Panc1 (cell line): Measurements from ENCODE around the gene FBXO17.

Source experiments
- CTCF ChIP-seq: fragments of 450-650 bp; IDR thresholded peaks from 2 replicates; pipeline ENCODE4 v1.5.1; 2017; ENCODE audit warnings: mild to moderate bottlenecking
- POLR2AphosphoS5 ChIP-seq: IDR thresholded peaks from 2 replicates; pipeline ENCODE4 v1.6.1; 2012; ENCODE audit warnings: mild to moderate bottlenecking, low read depth, low read length, moderate library complexity

DNA sequence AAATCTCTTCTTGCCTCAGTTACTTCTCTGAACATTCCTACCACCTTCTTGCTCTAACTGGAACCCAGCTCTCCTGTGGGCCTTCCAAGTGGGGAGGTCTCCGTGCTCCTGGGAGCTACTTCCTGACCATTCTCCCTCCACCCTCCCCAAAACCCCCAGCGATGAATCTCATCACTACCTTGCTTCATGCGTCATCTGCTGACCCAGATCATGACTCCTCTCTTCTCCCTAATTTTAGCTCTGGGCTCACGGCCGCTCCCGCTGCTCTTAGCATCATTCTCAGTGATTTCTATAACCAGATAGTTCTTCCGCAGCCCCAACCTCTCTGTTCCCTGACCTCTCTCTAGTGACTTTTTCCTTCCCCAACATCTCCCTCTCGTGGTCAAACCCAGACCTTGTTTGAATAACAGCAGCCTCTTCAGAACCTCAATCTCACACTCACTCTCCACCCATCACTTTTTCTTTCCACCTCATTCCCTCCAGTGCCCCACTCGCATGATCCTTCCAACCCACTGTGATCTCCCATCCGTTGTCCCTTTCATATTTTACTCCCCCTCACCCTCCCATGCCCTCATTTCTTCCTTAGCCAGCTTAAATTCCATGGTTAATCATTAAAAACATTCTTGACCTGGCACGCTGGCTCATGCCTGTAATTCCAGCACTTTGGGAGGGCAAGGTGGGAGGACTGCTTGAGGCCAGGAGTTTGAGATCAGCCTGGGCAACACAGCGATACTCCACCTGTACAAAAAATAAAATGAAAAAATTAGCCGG is 23.0 kb downstream of the FBXO17 start:
- TF ChIP-seq CTCF (no peak), POLR2AphosphoS5 (peak; percentile 70; the same call in 1 of the 2 replicates)
